COLO668 (cell line): ENCODE data around the gene DGKA.
A peak's percentile ranks its signal among the peaks of the same experiment; 100 is the strongest.

Experiments used
- DNase-seq: peaks from one replicate; lab custom pipeline; 2025; ENCODE audit not compliant: unreplicated experiment; lab: John Stamatoyannopoulos, UW

Gene DGKA

GRCh38 chr12:55931317-55931779 lies 386 bp downstream of the DGKA start:
- peak; percentile 13 for DNase-seq

- peak; percentile 13 for DNase-seq
Observed at GRCh38 chr12:55931780-55932550, 1.0 kb downstream of the DGKA start.

- DNase-seq = peak; percentile 6
Observed at GRCh38 chr12:55932551-55932910, 1.6 kb downstream of the DGKA start.

GRCh38 chr12:55933169-55933798 lies 2.3 kb downstream of the DGKA start:
- DNase-seq = no peak

GRCh38 chr12:55933799-55934742 lies 3.1 kb downstream of the DGKA start:
- no peak for DNase-seq

GRCh38 chr12:55934773-55935172 lies 3.8 kb downstream of the DGKA start:
- DNase-seq = no peak

- DNase-seq = no peak
Observed at GRCh38 chr12:55935738-55936151, 4.8 kb downstream of the DGKA start.

GRCh38 chr12:55937981-55938380 lies 7.0 kb downstream of the DGKA start:
- DNase-seq = no peak

GRCh38 chr12:55938826-55939501 lies 8.0 kb downstream of the DGKA start:
- no peak for DNase-seq

- peak; percentile 63 for DNase-seq
Observed at GRCh38 chr12:55940065-55940732, 9.2 kb downstream of the DGKA start.

GRCh38 chr12:55942055-55942454 lies 11.1 kb downstream of the DGKA start:
- DNase-seq = no peak

- no peak for DNase-seq
Observed at GRCh38 chr12:55942577-55943136, 11.7 kb downstream of the DGKA start.

- DNase-seq = no peak
Observed at GRCh38 chr12:55946553-55946952, 15.6 kb downstream of the DGKA start.

GRCh38 chr12:55955344-55955743 lies 24.4 kb downstream of the DGKA start:
- DNase-seq = no peak

- no peak for DNase-seq
Observed at GRCh38 chr12:55955800-55956508, 25.0 kb downstream of the DGKA start.

- DNase-seq = no peak
Observed at GRCh38 chr12:55957106-55957859, 26.3 kb downstream of the DGKA start.

GRCh38 chr12:55963760-55964159 lies 32.8 kb downstream of the DGKA start:
- no peak for DNase-seq

- DNase-seq = no peak
Observed at GRCh38 chr12:55965240-55965639, 34.3 kb downstream of the DGKA start.

- peak; percentile 5 for DNase-seq
Observed at GRCh38 chr12:55965941-55966407, 35.0 kb downstream of the DGKA start, which contains the start of gene PMEL. Gene PMEL, minus strand, starts transcription at chr12:55966042. Its CDS starts 31 bp downstream, at chr12:55966011.
